KMS-11 (cell line): ENCODE results near the gene BATF3.
"Not testable (repeated sequence)": the region's sequence is repeated elsewhere in the genome, so short reads cannot be mapped to it uniquely, and the experiment has no call there.

Experiments used
- H2AFZ ChIP-seq: fragments of 200-600 bp; sonication (generic); 2 replicates; pipeline ENCODE4 v1.6.1; 2016; ENCODE audit warnings: antibody characterized with exemption, mixed run types, low read depth
- H3K27ac ChIP-seq: fragments of 200-600 bp; sonication (generic); 2 replicates; pipeline ENCODE4 v1.6.1; 2016; ENCODE audit warnings: mild to moderate bottlenecking, mixed run types
- H3K27me3 ChIP-seq: fragments of 200-600 bp; sonication (generic); 2 replicates; pipeline ENCODE4 v1.6.1; 2017; ENCODE audit warnings: mild to moderate bottlenecking, low read depth, mixed run types, moderate library complexity; ENCODE audit not compliant: insufficient read depth
- H3K36me3 ChIP-seq: fragments of 200-600 bp; sonication (generic); 2 replicates; pipeline ENCODE4 v1.6.1; 2017; ENCODE audit warnings: mild to moderate bottlenecking, mixed run types; ENCODE audit not compliant: insufficient read depth
- H3K4me1 ChIP-seq: fragments of 200-600 bp; sonication (generic); 2 replicates; pipeline ENCODE4 v1.6.1; 2016; ENCODE audit warnings: mild to moderate bottlenecking, low read depth, mixed run types; ENCODE audit not compliant: poor library complexity, severe bottlenecking
- H3K4me2 ChIP-seq: fragments of 200-600 bp; sonication (generic); 2 replicates; pipeline ENCODE4 v1.7.0; 2016; ENCODE audit warnings: mild to moderate bottlenecking, mixed run types
- H3K4me3 ChIP-seq: fragments of 200-600 bp; sonication (generic); IDR thresholded peaks from 2 replicates; pipeline ENCODE4 v1.6.1; 2017; ENCODE audit warnings: low read depth, low read length, mixed read lengths; ENCODE audit not compliant: insufficient read depth
- H3K79me2 ChIP-seq: fragments of 200-600 bp; sonication (generic); 2 replicates; pipeline ENCODE4 v1.6.1; 2016; ENCODE audit warnings: low read depth, mixed run types; ENCODE audit not compliant: insufficient read depth
- H3K9ac ChIP-seq: fragments of 200-600 bp; sonication (generic); 2 replicates; pipeline ENCODE4 v1.6.1; 2016; ENCODE audit warnings: mild to moderate bottlenecking, mixed run types
- H4K20me1 ChIP-seq: fragments of 200-600 bp; sonication (generic); 2 replicates; pipeline ENCODE4 v1.6.1; 2016; ENCODE audit warnings: mild to moderate bottlenecking, mixed run types; ENCODE audit not compliant: insufficient read depth
- TF ChIP-seq, protein P1 (sequence below): fragments of 200-600 bp; sonication (generic); conservative IDR thresholded peaks from 2 replicates; pipeline ENCODE4 v1.6.1; 2017; ENCODE audit warnings: low read depth, mild to moderate bottlenecking, antibody characterized with exemption, low read length, moderate library complexity, mixed read lengths

BATF3 gene

GRCh38 chr1:212666116-212666775 lies 33.4 kb downstream of the BATF3 start:
- peaks cover 11% of the 10 kb centered on the region for H3K4me1 ChIP-seq
- H3K27me3 ChIP-seq, result no peaks in the 10 kb centered on the region
- no peaks in the 10 kb centered on the region for H3K36me3 ChIP-seq
- H2AFZ ChIP-seq, result no peak overlapping the region
- H3K27ac ChIP-seq, result no peak overlapping the region
- TF ChIP-seq, protein P1, sequence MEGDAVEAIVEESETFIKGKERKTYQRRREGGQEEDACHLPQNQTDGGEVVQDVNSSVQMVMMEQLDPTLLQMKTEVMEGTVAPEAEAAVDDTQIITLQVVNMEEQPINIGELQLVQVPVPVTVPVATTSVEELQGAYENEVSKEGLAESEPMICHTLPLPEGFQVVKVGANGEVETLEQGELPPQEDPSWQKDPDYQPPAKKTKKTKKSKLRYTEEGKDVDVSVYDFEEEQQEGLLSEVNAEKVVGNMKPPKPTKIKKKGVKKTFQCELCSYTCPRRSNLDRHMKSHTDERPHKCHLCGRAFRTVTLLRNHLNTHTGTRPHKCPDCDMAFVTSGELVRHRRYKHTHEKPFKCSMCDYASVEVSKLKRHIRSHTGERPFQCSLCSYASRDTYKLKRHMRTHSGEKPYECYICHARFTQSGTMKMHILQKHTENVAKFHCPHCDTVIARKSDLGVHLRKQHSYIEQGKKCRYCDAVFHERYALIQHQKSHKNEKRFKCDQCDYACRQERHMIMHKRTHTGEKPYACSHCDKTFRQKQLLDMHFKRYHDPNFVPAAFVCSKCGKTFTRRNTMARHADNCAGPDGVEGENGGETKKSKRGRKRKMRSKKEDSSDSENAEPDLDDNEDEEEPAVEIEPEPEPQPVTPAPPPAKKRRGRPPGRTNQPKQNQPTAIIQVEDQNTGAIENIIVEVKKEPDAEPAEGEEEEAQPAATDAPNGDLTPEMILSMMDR, result no peak
- no peak overlapping the region for H3K9ac ChIP-seq
- H3K79me2 ChIP-seq, result no peaks in the 10 kb centered on the region
- no peaks in the 10 kb centered on the region for H4K20me1 ChIP-seq
- no peak overlapping the region for H3K4me3 ChIP-seq
- H3K4me2 ChIP-seq, result no peak overlapping the region; the same call in 1 of the 2 replicates

DNA sequence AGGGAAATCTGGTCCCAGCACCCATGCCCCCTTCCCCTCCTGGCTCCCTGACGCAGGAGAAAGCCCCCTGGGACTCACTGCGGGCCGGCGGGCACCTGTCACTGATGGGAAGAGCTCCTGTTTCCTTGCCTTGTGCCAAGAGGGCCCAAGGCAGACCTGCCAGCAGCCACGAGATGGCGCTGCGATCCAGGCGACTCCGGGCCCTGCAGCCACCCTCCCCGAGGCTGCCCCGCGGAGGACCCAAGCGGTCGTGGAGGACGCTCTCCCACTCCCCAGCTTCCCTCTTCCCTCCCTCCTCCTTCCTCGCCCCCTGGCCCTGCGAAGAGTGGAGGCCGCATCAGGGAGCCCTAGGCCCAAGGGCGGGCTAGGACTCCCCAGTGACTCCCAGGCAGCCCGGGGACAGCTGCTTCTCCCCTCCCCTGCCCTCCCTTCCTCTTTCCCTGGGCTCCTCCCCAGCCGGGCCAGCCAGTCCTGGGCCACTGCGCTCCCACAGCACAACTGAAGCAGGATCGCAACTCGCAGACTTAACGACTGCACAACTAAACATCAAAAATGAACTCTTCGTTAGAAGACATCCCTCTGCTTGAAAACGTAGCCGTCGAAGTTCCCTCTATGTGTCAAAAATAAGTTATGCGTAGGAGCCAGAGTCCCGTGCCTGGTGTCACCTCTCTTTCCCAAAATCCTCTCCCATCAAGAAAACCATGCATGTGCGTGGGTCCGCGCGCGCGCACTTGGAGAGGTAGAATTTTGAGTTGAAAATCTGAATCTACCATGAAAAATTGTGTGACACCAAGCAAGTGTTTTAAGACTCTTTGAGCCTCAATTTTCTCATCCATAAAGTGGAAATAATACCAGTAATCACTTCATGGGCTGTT lies 34.2 kb downstream of the BATF3 start:
- no peak overlapping the region for H3K27ac ChIP-seq
- peak overlapping the region; percentile 88 for H2AFZ ChIP-seq
- TF ChIP-seq, protein P1, result peak; percentile 89
- H4K20me1 ChIP-seq, result no peaks in the 10 kb centered on the region
- peak overlapping the region; percentile 52; the same call in 1 of the 2 replicates for H3K9ac ChIP-seq
- peaks cover 11% of the 10 kb centered on the region for H3K4me1 ChIP-seq
- H3K27me3 ChIP-seq, result no peaks in the 10 kb centered on the region
- H3K79me2 ChIP-seq, result no peaks in the 10 kb centered on the region
- peak overlapping the region; percentile 92 for H3K4me3 ChIP-seq
- H3K36me3 ChIP-seq, result no peaks in the 10 kb centered on the region
- peak overlapping the region; percentile 32 for H3K4me2 ChIP-seq

GRCh38 chr1:212664409-212665199 lies 35.0 kb downstream of the BATF3 start:
- H3K4me1 ChIP-seq, result peaks cover 11% of the 10 kb centered on the region
- no peak overlapping the region for H3K9ac ChIP-seq
- H3K27ac ChIP-seq, result no peak overlapping the region
- H2AFZ ChIP-seq, result peak overlapping the region; percentile 88
- no peaks in the 10 kb centered on the region for H3K36me3 ChIP-seq
- H3K27me3 ChIP-seq, result no peaks in the 10 kb centered on the region
- peak overlapping the region; percentile 32; the same call in 1 of the 2 replicates for H3K4me2 ChIP-seq
- TF ChIP-seq, protein P1, result no peak
- no peaks in the 10 kb centered on the region for H4K20me1 ChIP-seq
- H3K4me3 ChIP-seq, result no peak overlapping the region
- no peaks in the 10 kb centered on the region for H3K79me2 ChIP-seq

DNA sequence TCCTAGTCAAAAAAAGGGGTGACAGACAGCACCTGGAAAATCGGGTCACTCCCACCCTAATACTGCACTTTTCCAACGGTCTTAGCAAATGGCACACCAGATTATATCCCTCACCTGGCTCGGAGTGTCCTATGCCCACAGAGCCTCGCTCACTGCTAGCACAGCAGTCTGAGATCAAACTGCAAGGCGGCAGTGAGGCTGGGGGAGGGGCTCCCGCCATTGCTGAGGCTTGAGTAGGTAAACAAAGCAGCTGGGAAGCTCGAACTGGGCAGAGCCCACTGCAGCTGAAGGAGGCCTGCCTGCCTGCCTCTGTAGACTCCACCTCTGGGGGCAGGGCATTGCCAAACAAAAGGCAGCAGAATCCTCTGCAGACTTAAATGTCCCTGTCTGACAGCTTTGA lies 41.4 kb downstream of the BATF3 start:
- H3K27ac ChIP-seq, H3K27me3 ChIP-seq, H3K4me2 ChIP-seq, H3K9ac ChIP-seq, H2AFZ ChIP-seq, H3K79me2 ChIP-seq, H3K4me3 ChIP-seq, H4K20me1 ChIP-seq, H3K36me3 ChIP-seq: not testable (repeated sequence)
- H3K4me1 ChIP-seq, result peaks cover 40% of the 10 kb centered on the region
